Endothelial cell of umbilical vein (primary cell): ENCODE results near the gene VPS13A.

Source experiments
- CTCF ChIP-seq, 2 donors: IDR thresholded peaks; 1 replicate in 1 of 2; 2 replicates in 1 of 2; pipeline ENCODE4 v1.5.1; 2011; ENCODE audit warnings: low read length in 2 of 2, mild to moderate bottlenecking in 2 of 2, moderate library complexity in 2 of 2, control low read depth in 1 of 2, inconsistent platforms in 1 of 2, low read depth in 1 of 2; ENCODE audit not compliant: insufficient read depth in 1 of 2; ENCODE audit errors: extremely low read depth in 1 of 2
- EZH2 ChIP-seq: IDR thresholded peaks from 2 replicates; pipeline ENCODE4 v1.6.1; 2012; ENCODE audit warnings: borderline replicate concordance, low read depth, mild to moderate bottlenecking, moderate library complexity, low read length, inconsistent platforms; ENCODE audit not compliant: severe bottlenecking
- FOS ChIP-seq: IDR thresholded peaks from 2 replicates; pipeline ENCODE4 v1.6.1; 2011; ENCODE audit warnings: mild to moderate bottlenecking, low read length, moderate library complexity, borderline replicate concordance; ENCODE audit not compliant: insufficient read depth
- GATA2 ChIP-seq: IDR thresholded peaks from 2 replicates; pipeline ENCODE4 v1.7.0; 2011; ENCODE audit warnings: low read depth, mild to moderate bottlenecking, moderate library complexity, mixed read lengths, low read length; ENCODE audit not compliant: insufficient read length, insufficient read depth
- JUN ChIP-seq: IDR thresholded peaks from 2 replicates; pipeline ENCODE4 v1.6.1; 2011; ENCODE audit warnings: borderline replicate concordance, low read depth; ENCODE audit not compliant: insufficient read length, insufficient read depth
- MAX ChIP-seq: IDR thresholded peaks from 2 replicates; pipeline ENCODE4 v1.6.1; 2011; ENCODE audit not compliant: insufficient read depth, insufficient read length
- MYC ChIP-seq: IDR thresholded peaks from one replicate; pipeline ENCODE4 v1.6.1; 2011; ENCODE audit warnings: mild to moderate bottlenecking, low read depth, low read length
- POLR2A ChIP-seq: IDR thresholded peaks from 2 replicates; pipeline ENCODE4 v1.6.1; 2012; ENCODE audit warnings: low read depth, mild to moderate bottlenecking, control low read depth, low read length
- POLR2AphosphoS5 ChIP-seq: IDR thresholded peaks from 2 replicates; pipeline ENCODE4 v1.6.1; 2012; ENCODE audit warnings: low read depth, mild to moderate bottlenecking, control low read depth, low read length, moderate library complexity; ENCODE audit not compliant: insufficient read depth

- no peak for TF ChIP-seq CTCF (IDR thresholded peaks at IDR 0.05; ENCODE audit: extremely low read depth in 1 of 2, insufficient read depth in 1 of 2, low read depth in 1 of 2, low read length in 2 of 2)
- TF ChIP-seq JUN: no peak
- no peak for TF ChIP-seq POLR2A
- no peak for TF ChIP-seq EZH2
- no peak for TF ChIP-seq POLR2AphosphoS5
- TF ChIP-seq MAX: no peak
- TF ChIP-seq GATA2: no peak
- no peak for TF ChIP-seq MYC
- no peak for TF ChIP-seq FOS
Observed at GRCh38 chr9:77180056-77180455, 2.7 kb downstream of the VPS13A start.
